GM21367 (cell line): ENCODE results near the gene TSR2.

Experiments
- ATAC-seq: cut with Tn5 transposase; IDR thresholded peaks from one replicate; pipeline ENCODE4 v1.9.1; 2021; ENCODE audit not compliant: unreplicated experiment

TSR2 gene, protein sequence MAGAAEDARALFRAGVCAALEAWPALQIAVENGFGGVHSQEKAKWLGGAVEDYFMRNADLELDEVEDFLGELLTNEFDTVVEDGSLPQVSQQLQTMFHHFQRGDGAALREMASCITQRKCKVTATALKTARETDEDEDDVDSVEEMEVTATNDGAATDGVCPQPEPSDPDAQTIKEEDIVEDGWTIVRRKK

DNA sequence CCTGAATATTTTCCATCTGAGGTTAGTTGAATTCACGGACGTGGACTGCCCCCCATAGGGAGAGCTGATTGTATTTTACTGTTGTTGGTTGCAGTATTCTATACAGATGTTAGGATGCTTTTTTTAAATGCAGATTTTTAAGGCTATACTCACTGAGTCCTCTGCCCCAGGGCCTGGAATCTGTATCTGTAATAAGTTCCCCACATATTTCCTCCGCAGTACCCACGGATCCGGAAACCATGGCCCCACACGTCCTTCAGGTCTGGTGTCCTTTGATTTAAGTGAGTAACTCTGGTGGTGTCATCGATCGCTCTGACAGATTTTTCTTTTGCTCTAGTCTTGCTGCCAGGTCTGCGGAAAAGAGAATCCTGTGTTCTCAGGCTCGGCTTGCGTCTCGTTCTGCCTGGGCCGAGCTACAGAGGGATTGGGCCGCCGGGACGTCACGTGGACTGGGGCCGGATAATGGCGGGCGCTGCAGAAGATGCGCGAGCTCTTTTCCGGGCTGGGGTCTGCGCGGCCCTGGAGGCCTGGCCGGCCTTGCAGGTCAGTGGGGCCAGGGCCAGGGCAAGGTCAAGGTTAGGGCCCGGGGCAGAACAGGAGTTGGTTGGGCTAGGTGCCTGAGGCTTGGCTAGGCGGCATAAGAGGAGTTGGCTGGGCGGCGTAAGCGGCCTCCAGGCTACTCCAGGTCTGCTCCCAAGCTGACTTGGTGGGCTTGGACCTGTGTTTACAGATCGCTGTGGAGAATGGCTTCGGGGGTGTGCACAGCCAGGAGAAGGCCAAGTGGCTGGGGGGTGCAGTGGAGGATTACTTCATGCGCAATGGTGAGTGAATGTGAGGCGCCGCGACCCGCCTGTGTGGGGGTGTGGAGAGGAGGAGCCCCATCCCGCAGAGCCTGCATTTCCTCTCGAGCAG is at the start of gene TSR2:
TSS of gene TSR2 (plus strand) at position 445 of the 912 bp plus-strand sequence. CDS start at position 463, 18 bp downstream.
- ATAC-seq = peak; percentile 94

DNA sequence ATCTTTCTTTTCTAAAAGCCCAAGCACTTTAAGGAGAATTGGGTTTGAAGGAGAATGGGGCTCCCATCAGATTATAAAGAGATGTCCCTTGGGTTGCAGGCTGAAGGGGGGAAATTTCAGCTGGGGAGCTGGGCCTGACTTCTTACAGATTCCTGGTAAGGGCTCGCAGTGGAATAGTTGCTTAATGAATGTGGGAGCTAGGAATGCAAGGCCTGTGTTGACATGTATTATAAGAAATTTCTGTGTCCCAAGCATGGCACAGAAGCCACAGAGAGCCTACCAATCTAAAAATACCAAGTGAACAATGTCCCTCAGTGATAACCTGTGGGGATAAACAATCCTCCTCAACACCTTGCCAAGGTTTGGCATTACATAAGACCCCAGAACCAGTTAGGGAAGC is 43.1 kb upstream of the TSR2 start:
- ATAC-seq = no peak

DNA sequence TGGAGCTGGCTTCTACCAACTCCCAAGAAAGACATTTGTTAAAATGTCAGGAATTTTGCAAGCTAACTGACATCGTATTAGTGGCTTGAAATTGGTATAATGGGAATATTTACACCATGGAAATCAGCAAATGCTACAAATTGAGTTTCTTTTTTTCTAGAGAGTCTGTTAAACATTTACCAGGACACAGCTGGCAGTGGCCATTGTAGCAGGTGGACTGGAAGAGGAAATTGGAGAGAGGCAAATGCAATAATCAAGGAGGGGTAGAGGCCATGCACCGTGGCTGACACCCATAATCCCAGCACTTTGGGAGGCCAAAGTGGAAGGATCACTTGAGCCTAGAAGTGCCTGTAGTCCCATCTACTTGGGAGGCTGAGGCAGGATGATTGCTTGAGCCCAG is 32.9 kb upstream of the TSR2 start:
- no peak for ATAC-seq

DNA sequence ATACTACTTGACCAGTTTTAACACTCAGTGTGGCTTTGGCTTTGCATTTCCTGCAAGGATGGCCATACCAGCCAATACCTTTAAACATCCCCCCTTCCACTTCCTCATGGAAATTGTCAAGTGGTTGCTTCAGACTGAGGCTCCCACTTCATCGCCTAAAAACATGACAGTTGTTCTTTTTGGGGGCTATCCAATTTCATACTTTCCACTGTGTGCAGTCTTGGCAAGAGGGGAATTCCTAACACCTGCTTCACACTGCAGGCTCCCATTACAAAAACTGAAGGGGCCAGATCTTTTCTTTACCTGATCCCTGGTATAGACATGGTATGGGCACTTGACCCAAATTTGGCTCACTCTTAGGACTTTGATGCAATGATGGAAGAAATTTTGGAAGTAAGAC is 28.5 kb upstream of the TSR2 start:
- ATAC-seq = no peak

DNA sequence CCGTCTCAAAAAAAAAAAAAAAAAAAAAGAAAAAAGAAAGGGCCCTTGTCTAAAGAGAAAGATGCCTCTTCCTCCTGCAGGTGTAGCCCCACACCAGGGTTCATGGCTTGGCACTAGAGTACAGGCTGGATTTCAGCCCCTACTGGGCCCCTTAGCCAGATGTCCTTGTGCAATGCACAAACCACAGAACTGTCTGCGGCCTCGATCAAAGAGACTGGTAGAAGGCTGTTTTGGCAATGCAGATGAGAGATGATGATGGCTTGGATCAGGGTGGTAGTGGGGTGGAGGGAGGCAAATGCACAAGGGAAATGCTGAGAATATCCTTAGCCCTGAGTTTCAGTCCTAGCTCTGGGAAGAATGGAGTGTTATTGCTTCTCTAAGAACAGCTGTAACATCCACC is 26.5 kb upstream of the TSR2 start:
- no peak for ATAC-seq

DNA sequence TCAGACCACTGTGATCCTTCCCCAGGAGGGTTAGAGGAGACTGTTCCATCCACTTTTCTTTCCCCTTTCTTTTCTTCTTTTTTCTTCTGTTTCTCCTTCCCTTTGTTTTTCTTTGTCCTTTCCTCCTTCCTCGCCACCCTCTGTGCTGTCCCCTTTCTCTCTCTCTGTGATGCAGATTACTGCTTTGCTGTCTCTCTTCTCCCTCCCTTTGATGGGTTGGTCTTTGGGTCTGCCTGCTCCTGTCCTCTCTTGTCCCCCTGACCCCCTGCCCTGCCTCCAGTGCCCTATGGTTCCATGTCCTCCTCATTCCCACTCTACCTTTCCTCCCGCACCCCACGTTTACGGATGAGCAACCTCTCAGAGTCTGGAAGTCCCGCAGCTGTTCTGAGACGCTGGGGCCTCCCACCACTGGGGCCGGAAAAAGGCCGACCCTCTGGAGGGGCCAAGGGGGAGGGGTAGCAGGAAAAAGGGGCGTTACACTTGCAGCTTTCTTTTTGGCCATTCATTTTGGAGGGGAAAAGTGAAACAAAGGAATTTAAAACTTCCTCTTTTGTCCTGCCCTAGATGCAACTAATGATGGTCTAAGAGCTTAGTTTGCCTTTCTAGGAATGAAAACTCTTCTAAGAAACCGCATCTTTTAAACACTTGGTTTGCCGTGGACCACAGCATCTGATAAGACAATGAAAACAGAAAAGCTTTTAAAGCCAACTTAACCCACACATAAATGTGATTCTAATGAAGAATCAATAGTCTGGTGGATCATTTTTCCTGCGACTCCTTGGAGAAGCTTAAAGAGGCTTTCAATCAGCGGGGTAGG is 24.5 kb upstream of the TSR2 start:
- no peak for ATAC-seq

DNA sequence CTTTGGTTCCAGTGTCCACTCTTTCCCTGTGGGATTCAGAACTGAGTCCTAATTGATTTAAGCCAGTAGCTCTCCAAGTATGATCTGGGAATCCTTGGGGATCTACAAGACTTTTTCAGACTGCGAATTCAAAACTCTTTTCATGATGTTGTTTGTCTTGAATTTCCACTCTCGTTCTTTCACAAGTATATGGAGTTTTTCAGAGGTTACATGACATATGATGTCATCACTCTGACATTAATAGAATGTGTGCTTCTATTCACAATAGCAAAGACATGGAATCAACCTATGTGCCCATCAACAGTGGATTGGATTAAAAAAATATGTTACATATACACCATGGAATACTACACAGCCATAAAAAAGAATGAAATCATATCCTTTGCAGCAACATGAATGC is 23.2 kb upstream of the TSR2 start:
- ATAC-seq = no peak

DNA sequence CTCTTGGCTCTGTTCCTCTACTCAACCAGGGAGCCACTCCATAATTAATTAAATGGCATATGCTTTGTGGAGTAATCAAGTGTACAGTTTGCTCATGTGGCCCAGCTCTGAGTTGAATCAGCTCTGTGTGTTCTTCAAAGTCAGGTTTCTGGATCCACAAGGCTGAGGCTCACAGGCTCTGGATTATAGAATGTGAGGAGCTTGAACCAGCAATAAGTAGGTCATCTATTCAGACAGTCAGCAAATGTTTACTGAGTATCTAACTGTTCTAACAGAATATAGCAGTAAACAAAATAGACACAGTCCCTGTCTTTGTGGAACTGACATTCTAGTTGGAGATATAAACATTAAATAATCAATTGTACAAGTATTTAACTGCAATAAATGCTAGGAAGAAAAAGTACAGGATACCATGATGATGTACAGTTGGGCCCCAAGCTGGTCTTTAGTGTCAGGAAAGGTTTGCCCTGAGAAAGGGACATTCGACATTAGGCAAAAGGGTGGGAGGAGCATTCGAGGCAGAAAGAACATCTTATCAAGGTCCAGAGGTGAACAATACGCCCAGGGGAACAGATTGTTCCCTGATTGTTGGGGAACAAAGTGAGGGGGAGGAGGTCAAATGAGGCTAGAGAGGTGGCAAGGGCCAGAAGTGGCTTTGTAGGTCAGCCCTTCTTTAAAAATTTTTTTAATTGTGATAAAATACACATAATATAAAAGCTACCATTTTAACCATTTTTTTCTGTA is 20.5 kb upstream of the TSR2 start:
- ATAC-seq = no peak

DNA sequence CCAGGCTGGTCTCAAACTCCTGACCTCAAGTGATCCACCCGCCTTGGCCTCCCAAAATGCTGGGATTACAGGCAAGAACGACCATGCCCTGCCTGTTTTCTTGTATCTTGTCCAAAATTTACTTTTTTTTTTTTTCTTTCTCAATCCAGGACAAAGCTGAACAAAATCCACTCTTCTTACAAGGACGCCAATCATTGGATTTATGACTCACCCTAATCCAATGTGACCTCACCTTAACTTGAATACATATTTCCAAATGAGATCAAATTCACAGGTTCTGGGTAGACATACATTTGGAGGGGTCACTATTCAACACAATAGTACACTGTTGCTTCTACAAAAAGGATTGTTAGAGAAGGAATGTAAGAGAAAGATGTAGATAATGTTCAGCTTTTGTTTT is 18.0 kb upstream of the TSR2 start:
- ATAC-seq = no peak

DNA sequence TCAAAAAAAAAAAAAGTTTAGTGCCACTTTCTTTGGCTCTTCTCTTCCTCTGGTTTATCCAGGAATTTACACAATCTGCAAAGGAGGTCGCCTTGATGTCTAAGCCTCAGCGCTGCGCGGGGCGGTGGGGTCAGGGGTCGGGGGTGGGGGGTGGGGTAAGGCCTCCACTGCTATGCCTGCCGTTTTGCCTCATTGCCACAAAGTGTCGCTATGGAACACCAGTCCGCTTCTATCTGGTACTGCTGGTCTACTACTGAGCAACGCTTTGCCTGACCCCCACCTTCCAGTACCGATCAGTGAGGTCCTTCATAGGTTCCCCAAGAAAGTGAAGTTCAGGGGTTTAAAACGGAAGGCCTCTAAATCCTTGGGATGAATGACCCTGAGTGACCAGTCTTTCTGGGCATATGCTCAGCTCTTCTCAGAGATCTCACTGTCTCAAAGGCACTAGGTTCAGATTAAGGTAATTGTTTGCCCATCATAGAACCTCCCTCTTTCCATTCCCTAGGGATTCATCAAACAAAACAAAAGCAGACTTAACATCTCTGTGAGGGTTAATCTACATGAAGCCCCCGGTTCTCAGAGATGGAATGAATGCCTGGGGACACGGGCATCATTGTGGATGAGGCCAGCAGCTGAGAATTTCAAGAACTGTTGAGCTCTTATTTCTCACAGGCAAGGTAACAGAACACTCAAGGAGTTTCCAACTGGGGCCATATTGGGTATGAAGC is 16.9 kb upstream of the TSR2 start:
- ATAC-seq = no peak

DNA sequence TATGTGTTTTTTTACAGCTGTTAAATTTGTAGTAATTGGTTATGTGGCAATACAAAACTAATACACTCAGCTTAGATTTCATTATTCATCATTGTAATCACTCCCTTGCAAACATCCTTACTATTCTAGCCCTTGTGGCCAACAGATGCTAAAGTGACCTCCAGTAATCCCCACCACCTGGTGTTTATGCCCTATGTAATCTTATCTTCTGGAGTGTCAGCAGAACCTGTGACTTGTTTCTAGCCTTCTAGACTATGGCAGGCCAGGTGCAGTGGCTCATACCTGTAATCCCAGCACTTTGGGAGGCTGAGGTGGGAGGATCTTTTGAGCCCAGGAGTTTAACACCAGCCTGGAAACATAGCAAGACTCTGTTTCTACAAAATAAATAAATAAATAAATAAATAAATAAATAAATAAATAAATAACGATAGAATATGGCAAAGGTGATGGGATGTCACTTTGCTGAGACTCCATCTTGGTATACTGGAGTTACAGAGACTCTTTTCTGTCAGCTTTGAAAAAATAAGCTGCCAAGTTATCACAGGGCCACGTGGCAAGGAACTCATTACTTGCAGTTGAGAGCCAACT is 12.3 kb upstream of the TSR2 start:
- no peak for ATAC-seq

DNA sequence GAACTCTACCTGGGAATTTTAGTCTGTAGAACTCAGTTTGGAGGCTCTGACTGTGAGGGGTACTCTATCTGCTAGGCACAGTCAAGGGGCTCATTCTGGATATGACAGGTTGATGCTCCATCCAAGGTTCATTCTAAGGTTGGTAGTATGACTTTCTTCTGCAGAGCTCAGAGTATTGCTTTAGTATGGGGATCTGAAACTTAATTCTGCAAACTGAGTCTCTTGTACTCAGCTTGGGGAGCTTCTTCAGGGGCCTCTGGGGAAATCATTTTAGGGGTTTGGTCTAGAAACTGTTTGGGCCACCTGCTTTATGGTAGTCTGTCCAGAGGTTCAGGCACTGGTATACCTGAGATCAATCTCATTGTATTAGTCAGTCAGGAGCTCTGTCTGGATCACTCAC is 9.7 kb upstream of the TSR2 start:
- ATAC-seq = no peak

DNA sequence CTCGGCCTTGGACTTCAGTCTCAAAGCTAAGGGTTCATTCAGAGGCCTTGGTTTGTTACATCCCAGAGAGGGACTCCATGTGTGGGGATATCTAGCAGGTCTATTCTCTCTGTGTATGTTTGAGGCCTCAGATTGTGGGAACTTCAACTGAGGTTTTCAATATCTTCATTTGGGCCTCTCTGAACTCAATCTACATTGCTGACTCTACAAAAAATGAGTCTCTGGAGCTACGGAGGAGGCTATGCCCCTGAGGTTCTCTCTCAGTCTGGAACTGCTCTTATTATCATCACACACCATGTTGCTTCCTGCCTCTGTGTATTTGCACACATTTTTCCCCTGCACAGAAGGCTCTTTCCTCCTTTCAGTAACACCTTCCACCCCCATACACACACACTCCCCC is 5.1 kb upstream of the TSR2 start:
- ATAC-seq = no peak

DNA sequence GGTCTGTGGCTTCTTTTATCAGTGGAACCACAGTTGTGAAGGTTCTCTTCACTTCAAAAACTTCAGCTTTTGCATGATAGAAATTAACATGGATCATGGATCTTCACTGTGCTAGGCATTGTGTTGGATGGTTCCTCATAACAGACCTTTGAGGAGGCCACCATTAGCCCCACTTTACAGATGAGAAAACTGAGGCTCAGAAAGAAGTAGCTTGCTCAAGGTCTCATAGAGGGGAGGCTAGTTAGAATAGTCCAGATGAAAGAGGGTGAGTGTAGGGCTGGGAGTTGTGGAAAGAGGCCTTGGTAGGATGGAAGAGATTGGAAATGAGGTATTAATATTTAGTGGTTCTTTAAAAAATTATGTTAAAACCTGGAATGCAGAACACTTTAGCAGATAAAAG is 2.6 kb downstream of the TSR2 start:
- no peak for ATAC-seq

DNA sequence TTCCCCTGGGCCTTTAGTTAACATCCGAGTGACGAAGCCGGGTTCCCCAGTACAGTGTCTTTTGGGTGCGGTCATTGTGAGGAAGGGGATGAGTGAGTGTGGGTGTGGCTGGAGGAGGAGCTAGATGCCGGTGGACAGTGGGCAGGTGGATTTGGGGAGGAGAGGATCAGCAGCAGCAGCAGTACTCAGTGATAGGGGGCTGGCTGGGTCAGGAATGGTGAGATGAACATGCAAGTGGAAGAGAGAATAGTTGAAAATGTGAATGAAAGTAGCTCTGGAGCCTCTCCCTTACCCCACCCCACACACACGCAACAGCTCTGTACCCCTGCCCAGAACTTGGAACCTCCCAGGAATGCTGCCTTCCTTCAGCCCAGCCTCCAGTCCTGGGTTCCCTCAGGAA is 4.5 kb downstream of the TSR2 start:
- no peak for ATAC-seq

DNA sequence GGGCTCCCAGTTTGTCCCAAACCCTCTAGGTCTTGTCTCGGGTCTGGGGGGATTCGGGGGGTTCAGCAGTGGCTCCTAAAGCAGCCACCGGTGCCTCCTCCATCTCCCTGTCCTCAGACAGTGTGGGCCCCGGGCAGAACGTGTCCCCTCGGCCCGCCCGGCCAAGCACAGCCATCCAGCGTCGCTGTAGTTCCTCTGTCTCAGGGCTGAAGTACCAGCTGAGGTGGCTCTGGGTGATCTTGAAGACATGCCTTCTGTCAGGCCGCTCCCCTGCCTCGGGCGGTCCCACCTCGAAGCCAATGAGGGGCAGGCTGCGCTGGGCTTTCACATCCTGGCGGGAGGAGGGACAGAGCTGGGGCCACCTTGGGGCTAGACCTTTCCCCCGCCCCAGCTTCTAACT is 5.9 kb downstream of the TSR2 start:
- ATAC-seq = no peak

DNA sequence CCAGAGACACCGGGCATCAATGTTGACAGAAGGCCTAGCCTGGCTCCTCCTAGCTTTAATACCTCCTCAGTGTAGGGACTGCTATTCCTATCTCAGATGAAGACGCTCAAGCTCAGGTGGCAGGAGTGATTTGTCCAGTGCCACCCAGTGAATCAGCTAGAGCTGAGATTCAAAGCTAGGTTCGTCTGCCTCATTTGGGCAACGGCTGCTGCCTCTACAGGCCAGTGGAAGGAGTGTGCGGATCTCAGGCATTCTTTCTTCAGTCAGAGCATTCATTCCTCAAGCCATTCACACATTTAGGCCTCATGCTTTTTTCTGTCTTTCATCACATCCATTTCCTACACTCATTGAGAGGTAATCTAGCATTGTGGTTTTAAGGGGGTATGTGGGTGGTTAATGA is 7.3 kb downstream of the TSR2 start:
- ATAC-seq = no peak

DNA sequence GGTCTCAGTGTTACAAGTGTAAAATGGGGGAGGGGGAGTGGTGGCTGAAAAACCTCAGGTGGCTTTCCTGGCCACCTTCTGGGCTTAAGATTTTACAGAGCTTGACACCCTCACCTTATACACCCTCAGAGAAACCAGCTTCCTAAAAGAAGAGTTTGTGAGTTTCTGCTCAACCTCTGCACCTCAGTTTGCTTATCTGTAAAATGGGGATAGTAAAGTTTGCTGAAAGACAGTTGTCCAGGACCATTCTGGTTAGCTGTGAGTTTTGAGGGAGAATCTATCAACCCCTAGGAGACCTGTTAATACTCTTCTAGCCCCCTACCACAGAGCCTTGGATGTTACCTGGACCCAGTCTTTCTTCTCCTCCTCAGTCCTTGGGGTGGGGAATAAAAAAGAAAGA is 9.7 kb downstream of the TSR2 start:
- no peak for ATAC-seq

DNA sequence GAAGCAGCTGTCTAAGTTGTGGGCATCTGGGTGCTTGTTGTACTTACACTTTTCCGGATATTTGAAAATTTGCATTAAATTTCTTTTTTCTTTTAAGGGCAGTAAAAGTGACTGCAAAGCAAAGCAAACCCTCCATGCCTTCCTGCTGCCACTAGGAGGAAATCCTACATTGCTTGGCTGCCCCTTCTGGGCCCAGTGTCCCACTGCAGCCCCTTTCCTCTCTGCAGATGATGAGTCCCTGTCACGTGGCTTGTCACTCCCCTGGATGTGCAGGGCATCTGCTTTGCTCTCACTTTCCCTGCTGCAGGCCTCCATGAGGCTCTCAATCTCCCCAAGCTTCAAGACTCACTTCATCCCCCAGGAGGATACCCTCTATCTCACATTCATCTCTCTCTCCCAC is 12.7 kb downstream of the TSR2 start:
- ATAC-seq = no peak
